ENCODE results near the gene FCRL5.
"Not testable (repeated sequence)": the region's sequence is repeated elsewhere in the genome, so short reads cannot be mapped to it uniquely, and the experiment has no call there.

Gene FCRL5

DNA sequence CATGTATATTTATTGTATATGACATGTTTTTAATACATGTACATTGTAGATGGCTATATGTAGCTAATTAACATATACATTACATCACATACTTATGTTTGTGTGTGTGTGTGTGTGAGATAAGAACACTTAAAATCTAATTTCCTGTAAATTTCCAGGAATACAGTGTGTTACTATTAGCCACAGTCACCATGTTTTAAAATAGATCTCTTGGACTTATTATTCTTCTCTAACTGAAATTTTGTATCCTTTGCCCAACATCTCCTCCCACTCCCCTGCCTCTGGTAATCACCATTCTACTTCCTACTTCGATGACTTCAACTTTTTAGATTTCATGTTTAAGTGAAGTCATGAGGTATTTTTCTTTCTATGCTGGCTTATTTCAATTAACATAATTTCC lies 64.8 kb downstream of the FCRL5 start:
- no peak for DNase-seq (ENCODE audit: low read depth)

- DNase-seq (ENCODE audit: low read depth): no peak
Observed at GRCh38 chr1:157487096-157487495, 65.2 kb downstream of the FCRL5 start.

GRCh38 chr1:157486400-157486799 lies 65.9 kb downstream of the FCRL5 start:
- DNase-seq (ENCODE audit: low read depth): not testable (repeated sequence)

DNA sequence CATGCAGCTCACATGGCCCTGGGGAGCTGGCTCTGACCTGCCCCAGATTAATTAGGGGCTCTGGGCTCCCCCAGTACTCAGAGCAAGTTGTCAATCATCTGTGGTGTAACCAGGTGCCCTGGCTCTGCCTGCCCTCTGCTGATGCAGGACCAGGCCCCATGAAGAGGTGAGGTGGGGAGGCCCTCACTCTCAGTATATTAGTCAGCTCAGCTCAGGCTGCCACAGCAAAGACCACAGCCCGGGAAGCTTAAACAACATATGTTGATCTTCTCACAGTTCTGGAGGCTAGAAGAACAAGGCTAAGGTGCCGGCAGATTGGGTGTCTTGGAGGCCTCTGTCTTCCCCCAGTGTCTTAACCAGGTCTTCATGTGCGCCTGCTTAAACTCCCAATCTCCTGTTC lies 66.5 kb downstream of the FCRL5 start:
- no peak for DNase-seq (ENCODE audit: low read depth)

DNA sequence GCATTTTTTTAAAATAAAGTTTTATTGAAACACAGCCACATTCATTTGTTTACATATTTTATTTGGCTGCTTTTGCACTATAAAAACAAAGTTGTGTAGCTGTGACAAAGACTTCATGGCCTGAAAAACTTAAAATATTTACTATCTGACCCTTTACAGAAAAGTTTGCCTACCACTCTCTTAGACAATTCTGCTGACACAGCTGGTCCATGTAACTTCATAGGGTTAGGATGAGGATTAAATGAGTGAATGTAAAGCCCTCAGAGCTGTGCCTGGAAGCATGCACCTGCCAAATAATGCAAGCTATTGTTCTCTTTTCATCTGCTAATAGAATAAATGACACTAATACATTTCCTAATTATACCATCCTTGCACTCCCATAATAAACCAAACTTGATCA lies 67.7 kb downstream of the FCRL5 start:
- DNase-seq (ENCODE audit: low read depth): no peak

DNA sequence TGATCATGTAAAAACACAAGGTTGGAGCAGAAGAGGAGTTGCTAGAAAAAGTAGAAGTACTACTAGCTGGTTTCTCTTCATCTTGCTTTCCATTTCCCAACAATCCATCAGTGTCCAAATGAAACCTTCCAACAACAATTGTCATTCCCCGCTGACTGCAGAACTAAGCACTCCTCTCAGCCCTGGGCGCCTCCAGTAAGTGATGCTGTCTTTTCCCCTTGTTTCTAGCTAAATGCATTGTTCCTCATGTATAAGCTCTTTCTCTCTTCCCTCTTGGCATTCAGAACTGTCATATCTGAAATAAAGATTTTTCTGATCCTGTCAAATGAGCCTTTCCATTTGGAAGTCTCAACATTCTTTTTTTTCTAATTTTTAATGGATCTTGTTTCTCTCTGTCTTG lies 68.7 kb downstream of the FCRL5 start:
- no peak for DNase-seq (ENCODE audit: low read depth)

- DNase-seq (ENCODE audit: low read depth): no peak
Observed at GRCh38 chr1:157482717-157483116, 69.6 kb downstream of the FCRL5 start.

- DNase-seq (ENCODE audit: low read depth): no peak
Observed at GRCh38 chr1:157482174-157482573, 70.1 kb downstream of the FCRL5 start.

DNA sequence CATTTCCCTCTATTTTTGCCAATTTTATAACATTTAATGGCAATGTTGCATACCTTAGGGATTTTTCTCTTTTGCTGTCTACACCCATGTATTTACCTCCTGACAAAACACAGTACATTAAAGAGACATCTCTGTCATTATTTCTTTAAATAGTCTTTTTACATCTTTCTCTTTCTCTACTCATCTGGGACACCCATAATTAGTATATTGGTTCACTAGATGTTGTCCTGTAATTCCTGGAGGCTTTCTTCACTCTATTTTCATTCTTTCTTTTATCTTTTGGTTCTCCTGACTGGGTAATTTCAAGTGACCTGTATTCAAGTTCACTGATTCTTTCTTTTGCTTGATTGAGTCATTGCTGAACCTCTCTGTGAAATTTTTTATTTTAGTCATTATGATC lies 74.3 kb downstream of the FCRL5 start:
- no peak for DNase-seq (ENCODE audit: low read depth)

GRCh38 chr1:157477419-157477818 lies 74.9 kb downstream of the FCRL5 start:
- no peak for DNase-seq (ENCODE audit: low read depth)

DNA sequence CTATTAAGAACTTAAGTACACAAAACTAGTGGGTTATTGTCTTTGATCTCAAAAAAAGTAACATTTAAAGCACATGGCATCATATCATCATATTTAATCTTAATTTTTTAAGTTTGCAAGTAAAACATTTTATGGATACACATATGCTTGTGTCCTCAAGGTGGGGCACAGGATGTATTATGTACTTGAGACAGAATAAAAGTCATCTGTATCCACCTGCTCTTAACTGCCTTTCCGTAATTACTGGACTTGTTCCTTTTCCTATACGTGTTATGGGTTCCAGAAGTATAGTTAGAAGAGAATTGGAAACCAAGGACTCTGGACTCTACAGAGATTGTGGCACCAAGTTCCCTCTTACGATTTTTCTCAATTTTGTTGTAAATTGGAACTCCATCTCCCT lies 79.4 kb downstream of the FCRL5 start:
- DNase-seq (ENCODE audit: low read depth): no peak

DNA sequence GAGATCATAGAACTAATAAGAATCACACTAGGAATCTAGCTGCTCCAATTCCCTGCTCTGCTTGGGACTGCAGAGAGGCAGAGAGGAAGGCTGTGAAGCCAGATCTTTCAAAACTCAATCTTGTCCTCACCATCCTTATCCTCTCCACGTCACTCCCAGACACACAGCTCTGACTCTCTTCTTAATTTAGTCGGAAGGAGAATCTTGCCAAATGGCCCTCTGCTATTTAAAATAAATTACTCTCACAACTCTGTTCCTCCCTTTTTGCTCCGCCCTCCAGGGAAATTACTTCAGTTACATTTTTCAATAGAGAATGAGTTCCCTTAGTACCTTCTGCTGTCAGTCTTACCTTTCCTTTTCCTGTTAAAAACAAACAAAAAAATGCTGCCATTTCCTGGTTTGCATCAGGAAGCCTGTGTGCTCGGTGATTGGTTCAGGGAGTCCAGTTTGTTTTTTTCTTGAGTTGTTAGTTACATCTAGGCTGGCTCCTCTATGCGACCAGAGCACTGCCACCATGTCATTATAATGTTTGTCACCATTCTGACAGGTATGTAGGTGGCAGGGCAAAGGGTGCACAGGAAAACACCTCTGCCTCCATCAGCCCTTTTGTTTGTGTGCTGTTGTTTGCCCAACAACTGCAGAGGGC lies 80.1 kb downstream of the FCRL5 start:
- DNase-seq (ENCODE audit: low read depth): no peak

GRCh38 chr1:157471531-157471930 lies 80.8 kb downstream of the FCRL5 start:
- DNase-seq (ENCODE audit: low read depth): no peak

GRCh38 chr1:157469752-157470675 lies 82.3 kb downstream of the FCRL5 start:
- DNase-seq (ENCODE audit: low read depth): no peak

- DNase-seq (ENCODE audit: low read depth): no peak
Observed at GRCh38 chr1:157469300-157469699, 83.0 kb downstream of the FCRL5 start.

- DNase-seq (ENCODE audit: low read depth): no peak
Observed at GRCh38 chr1:157466011-157466410, 86.3 kb downstream of the FCRL5 start.
